GM12864 (cell line): ENCODE data around the gene TRIM43B.
"Not testable (repeated sequence)": the region's sequence is repeated elsewhere in the genome, so short reads cannot be mapped to it uniquely, and the experiment has no call there.

ENCODE experiments used
- DNase-seq: peaks from one replicate; pipeline ENCODE4 v3.0.0-alpha.2; 2011; ENCODE audit warnings: low read depth
- H3K4me3 ChIP-seq: 2 replicates; pipeline ENCODE4 v1.5.1; 2011; ENCODE audit warnings: mild to moderate bottlenecking, low read depth, low read length, control low read depth

TRIM43B gene

DNA sequence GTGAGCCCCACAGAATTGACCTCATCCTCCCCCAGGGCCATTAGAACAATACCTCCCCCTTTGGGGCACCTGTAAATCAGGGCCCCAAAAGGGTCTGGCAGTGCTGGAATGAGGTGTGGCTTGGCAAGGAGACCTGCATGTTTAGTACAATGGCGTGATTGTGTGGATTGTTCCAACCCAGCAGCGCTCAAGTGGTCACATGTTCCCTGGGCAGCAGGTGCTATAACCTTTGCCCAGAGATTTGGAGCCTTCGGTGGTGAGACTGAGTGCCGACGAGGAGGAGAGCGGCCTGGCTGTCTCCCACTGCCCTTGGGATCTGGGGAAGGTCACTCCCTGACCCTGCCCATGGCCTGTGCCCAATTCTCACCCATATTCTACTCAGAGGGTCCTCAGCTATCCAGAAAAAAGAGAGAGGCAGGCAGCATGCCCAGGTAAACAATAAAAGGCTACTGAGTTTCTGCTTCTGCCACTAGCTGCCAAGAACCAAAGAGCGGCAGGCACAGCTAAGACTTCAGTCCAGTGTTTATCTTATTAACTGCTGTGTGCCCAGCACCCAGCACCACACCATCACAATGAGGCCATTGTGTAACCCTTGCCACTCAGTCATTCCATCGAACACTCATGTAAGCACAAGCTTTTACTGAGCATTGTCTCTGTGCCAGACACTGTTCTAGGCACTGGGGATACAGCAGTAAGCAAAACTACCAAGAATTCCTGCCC, 54.6 kb downstream of the TRIM43B start:
- not testable (repeated sequence) for H3K4me3 ChIP-seq, DNase-seq

DNA sequence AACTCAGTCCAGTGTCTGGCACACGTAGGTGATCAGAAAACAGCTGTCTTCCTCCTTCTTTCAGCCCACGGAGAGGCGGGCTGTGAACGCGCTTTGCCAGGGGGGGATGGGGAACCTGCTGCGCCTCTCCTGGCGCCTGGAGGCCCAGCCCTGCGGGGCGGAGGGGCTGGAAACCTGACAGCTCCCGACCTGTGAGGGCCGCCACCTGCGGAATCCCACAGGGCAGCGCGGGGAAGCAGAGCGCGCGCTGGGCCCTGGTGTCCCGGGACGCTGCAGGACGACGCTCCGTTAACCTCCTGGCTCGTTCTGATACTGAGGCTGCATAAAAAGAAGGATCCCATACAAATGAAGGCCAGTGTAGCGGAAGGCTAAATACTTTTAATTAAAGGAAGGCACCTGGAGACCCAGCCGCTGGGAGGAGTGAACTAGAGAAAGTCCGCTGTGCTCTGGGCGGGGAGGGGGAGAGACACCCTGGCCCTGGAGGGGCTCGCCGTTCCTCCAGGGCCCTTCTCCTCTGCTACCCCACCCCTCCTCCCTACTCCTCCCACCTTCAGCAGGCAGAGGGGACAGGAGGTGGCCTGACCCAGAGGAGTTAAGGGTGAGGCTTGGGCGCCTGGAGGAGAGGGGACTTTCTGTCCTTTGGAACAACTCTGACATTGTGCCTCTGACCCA, 57.2 kb downstream of the TRIM43B start:
- not testable (repeated sequence) for DNase-seq, H3K4me3 ChIP-seq
